Colonic mucosa (tissue), 4 donors: Measurements from ENCODE around the gene SUSD3. TPM values are rescaled to one million over a fixed set of nuclear protein-coding genes. Genes with fewer than 3 reads are reported as not detected.

Source experiments
- DNase-seq: peaks from one replicate; pipeline ENCODE4 v3.0.0-alpha.2; 2020
- H3K27ac ChIP-seq: fragments of 200-600 bp; one replicate; pipeline ENCODE4 v1.8.0; 2021
- H3K27me3 ChIP-seq: fragments of 200-600 bp; one replicate; pipeline ENCODE4 v1.8.0; 2021
- H3K36me3 ChIP-seq: fragments of 200-600 bp; one replicate; pipeline ENCODE4 v1.8.0; 2021
- H3K4me1 ChIP-seq: fragments of 200-600 bp; one replicate; pipeline ENCODE4 v1.8.0; 2021; ENCODE audit warnings: mild to moderate bottlenecking
- H3K4me3 ChIP-seq: fragments of 200-600 bp; one replicate; pipeline ENCODE4 v1.8.0; 2021
- H3K9ac ChIP-seq, 2 donors: one replicate each; pipeline ENCODE4 v1.7.0; 2013; ENCODE audit warnings: control low read depth in 2 of 2, low read depth in 2 of 2, low read length in 2 of 2
- H3K9me3 ChIP-seq: fragments of 200-600 bp; one replicate; pipeline ENCODE4 v1.8.0; 2021
- CTCF ChIP-seq: fragments of 200-600 bp; IDR thresholded peaks from one replicate; pipeline ENCODE4 v1.8.0; 2022; ENCODE audit warnings: antibody characterized with exemption, mild to moderate bottlenecking
- intact Hi-C: fragments of 100-400 bp; cut with DNase I; formaldehyde crosslinking; loops from one replicate; pipeline ENCODE4 v1.14.1; 2022
- total RNA-seq, 2 donors: library from RNA; stranded (reverse); fragmentation: NEBNext Ultra II Directional in 1 of 2; extraction: Animal tissue kit (Norgen Biotek cat#: 25700) in 1 of 2; gene quantifications; one replicate each; pipeline ENCODE4 v1.2.1, GENCODE V29; 2021
- donor health status: healthy.
- donor health status: DM: no; HTN: no; CAD: no.
- donor health status: DM: no; HTN: no; CAD: no.

SUSD3 gene
- total RNA-seq, 2 donors from 2014 or later, result 1.6 to 2.2 TPM

GRCh38 chr9:93083592-93084470, 25.3 kb downstream of the SUSD3 start:
- Histone ChIP-seq H3K9me3 (no peaks in the 10 kb centered on the region), H3K4me1 (no peaks in the 10 kb centered on the region), H3K4me3 (no peak overlapping the region), H3K9ac (no peak overlapping the region), H3K36me3 (no peaks in the 10 kb centered on the region), H3K27me3 (no peaks in the 10 kb centered on the region), H3K27ac (no peak overlapping the region)
- DNase-seq, result peak; percentile 16
- intact Hi-C loops, result no loop called here
- TF ChIP-seq CTCF, result no peak

GRCh38 chr9:93084471-93084881, 26.0 kb downstream of the SUSD3 start:
- Histone ChIP-seq H3K4me3 (no peak overlapping the region), H3K9ac (no peak overlapping the region), H3K4me1 (no peaks in the 10 kb centered on the region), H3K36me3 (no peaks in the 10 kb centered on the region), H3K27ac (no peak overlapping the region), H3K9me3 (no peaks in the 10 kb centered on the region), H3K27me3 (no peaks in the 10 kb centered on the region)
- TF ChIP-seq CTCF, result no peak
- intact Hi-C loops, result no loop called here
- peak; percentile 12 for DNase-seq

GRCh38 chr9:93085676-93086075, 27.2 kb downstream of the SUSD3 start:
- Histone ChIP-seq H3K4me3 (no peak overlapping the region), H3K9me3 (no peaks in the 10 kb centered on the region), H3K27me3 (no peaks in the 10 kb centered on the region), H3K27ac (no peak overlapping the region), H3K9ac (no peak overlapping the region), H3K36me3 (no peaks in the 10 kb centered on the region), H3K4me1 (no peaks in the 10 kb centered on the region)
- TF ChIP-seq CTCF, result no peak
- intact Hi-C loops, result no loop called here
- peak; percentile 15 for DNase-seq

- peak; percentile 55 for DNase-seq
- H3K27ac ChIP-seq, result no peak overlapping the region
These were observed 28.1 kb downstream of the SUSD3 start for GRCh38 chr9:93086447-93087224.

More at GRCh38 chr9:93086447-93087224, 28.1 kb downstream of the SUSD3 start:
- TF ChIP-seq CTCF, result no peak
- no peak overlapping the region for H3K4me3 ChIP-seq
- no peaks in the 10 kb centered on the region for H3K36me3 ChIP-seq
- intact Hi-C loops, result no loop called here
- H3K27me3 ChIP-seq, result no peaks in the 10 kb centered on the region
- H3K4me1 ChIP-seq, result no peaks in the 10 kb centered on the region
- no peak overlapping the region for H3K9ac ChIP-seq
- no peaks in the 10 kb centered on the region for H3K9me3 ChIP-seq
